ENCODE measurements around the gene DYNC2LI1.

DYNC2LI1 gene

DNA sequence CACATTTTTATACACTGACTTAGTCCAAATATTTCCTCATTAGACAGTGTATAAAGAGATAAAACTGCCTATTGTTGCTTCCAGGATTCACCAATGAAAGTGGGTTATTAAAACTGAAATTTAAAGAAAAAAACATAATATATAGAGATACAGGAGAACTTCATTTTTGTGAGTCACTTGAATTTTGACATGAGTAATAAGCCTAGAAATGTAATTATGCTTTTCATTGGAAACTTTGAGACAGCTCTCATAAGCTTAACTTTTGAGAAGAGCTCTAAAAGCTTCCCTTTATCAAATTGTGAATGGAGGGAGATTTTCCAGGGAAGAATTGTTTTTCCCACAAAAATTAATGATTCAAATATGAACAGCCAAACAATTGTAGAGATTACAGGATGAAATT, 14.1 kb downstream of the DYNC2LI1 start:
- Mint-ChIP-seq H3K4me1 (no peaks in the 10 kb centered on the region), H3K9me3 (no peaks in the 10 kb centered on the region), H3K27ac (no peak overlapping the region), H3K27me3 (no peaks in the 10 kb centered on the region), H3K36me3 (peaks cover 9% of the 10 kb centered on the region), H3K4me3 (no peak overlapping the region)
- no peak for ATAC-seq (ENCODE audit: low read depth)
- no peak for DNase-seq (ENCODE audit: low spot score in 2 of 2)

DNA sequence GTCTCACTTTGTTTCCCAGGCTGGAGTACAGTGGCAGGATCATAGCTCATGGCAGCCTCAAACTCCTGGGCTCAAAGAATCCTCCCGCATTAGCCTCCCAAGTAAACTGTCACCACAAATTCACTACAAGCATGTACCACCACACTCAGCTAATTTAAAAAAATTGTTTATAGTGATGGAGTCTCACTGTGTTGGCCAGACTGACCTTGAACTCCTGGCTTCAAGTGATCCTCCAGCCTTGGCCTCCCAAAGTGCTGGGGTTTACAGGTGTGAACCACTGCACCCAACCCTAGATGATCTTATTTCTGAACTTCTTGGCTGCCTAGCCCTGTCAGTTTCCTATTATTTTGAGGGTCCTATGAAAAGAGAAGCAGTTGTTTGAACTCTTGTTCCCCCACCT, 14.8 kb downstream of the DYNC2LI1 start:
- Mint-ChIP-seq H3K36me3 (peaks cover 9% of the 10 kb centered on the region), H3K27me3 (no peaks in the 10 kb centered on the region), H3K9me3 (no peaks in the 10 kb centered on the region), H3K27ac (no peak overlapping the region), H3K4me1 (no peaks in the 10 kb centered on the region), H3K4me3 (no peak overlapping the region)
- no peak for DNase-seq (ENCODE audit: low spot score in 2 of 2)
- no peak for ATAC-seq (ENCODE audit: low read depth)

DNA sequence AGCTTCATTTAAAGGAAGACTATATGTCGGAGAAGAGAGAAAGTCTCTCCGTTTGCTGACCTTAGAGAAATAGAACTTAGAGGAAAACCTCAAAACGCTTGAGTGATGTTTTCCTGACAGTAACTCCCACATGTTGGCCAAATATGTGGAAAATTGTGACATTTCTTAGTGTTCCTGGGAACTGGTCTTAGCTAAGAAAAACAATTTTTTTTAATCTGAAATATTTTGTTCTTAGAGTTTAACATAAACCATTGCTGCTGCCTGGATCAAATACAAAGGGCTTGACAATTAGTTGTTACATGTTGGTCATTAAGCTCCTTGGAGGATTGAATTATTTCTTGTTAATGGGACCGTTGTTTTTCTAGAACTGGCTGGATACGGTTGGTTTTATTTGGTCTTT, 16.3 kb downstream of the DYNC2LI1 start:
- ATAC-seq (ENCODE audit: low read depth) = no peak
- H3K27me3 Mint-ChIP-seq = no peaks in the 10 kb centered on the region

DNA sequence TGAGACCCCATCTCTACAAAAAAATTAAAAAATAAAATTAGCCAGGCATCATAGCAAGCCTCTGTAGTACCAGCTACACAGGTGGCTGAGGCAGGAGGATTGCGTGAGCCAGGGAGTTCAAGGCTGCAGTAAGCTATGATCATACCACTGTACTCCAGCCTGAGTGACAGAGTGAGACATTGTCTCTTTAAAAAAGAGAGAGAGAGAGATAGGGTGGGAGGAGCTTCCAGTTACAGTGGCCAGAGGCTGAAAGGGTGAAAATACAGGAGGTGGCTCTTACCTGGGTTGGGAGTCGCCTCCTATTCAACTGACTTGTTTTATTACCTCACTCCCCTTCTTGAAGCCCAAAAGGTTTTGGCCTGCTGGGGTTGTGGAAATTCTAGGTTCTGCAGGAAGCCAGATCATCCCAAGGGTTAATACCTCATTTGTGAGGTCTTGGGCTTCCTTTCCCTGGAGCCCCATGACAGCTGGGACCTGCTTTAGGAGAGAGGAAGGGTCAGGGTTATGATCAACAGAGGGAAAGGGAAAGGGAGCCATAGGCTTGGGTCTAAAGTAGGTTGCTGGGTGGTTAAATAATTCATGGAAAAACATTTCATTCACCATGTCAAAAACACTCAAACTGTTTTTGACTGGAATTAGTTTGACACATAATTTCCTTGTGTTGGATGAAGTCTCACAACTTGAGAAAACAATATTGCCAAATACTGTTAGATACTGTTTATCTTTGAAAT, 17.4 kb downstream of the DYNC2LI1 start:
- H3K27ac Mint-ChIP-seq = no peak overlapping the region
- no peaks in the 10 kb centered on the region for H3K27me3 Mint-ChIP-seq
- H3K36me3 Mint-ChIP-seq = peaks cover 13% of the 10 kb centered on the region
- ATAC-seq (ENCODE audit: low read depth) = no peak
- no peaks in the 10 kb centered on the region for H3K9me3 Mint-ChIP-seq
- no peak for DNase-seq (ENCODE audit: low spot score in 2 of 2)
- H3K4me1 Mint-ChIP-seq = no peaks in the 10 kb centered on the region
- H3K4me3 Mint-ChIP-seq = no peak overlapping the region

More for the DNA sequence above, 16.3 kb downstream of the DYNC2LI1 start:
- Mint-ChIP-seq H3K4me3 (no peak overlapping the region), H3K36me3 (peaks cover 12% of the 10 kb centered on the region), H3K9me3 (no peaks in the 10 kb centered on the region), H3K27ac (no peak overlapping the region), H3K4me1 (no peaks in the 10 kb centered on the region)
- DNase-seq (ENCODE audit: low spot score in 2 of 2) = no peak

DNA sequence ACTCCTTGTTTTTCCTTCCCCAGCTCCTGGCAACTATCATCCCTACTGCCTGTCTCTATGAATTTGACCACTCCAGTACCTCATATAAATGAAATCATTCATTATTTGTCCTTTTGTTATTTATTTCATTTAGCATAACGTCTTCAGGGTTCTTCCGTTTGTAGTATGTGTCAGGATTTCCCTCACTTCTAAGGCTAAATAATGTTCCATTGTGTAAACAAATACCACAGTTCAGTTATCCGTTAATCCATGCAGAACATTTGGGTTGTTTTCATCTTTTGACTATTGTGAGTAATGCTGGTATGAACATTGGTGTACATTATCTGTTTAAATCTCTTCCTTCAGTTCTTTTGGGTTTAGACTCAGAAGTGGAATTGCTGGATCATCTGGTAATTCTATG, 18.8 kb downstream of the DYNC2LI1 start:
- Mint-ChIP-seq H3K27me3 (no peaks in the 10 kb centered on the region), H3K4me1 (no peaks in the 10 kb centered on the region), H3K9me3 (no peaks in the 10 kb centered on the region), H3K27ac (no peak overlapping the region), H3K4me3 (no peak overlapping the region), H3K36me3 (peaks cover 13% of the 10 kb centered on the region)
- DNase-seq (ENCODE audit: low spot score in 2 of 2) (no peak), ATAC-seq (ENCODE audit: low read depth) (no peak)

DNA sequence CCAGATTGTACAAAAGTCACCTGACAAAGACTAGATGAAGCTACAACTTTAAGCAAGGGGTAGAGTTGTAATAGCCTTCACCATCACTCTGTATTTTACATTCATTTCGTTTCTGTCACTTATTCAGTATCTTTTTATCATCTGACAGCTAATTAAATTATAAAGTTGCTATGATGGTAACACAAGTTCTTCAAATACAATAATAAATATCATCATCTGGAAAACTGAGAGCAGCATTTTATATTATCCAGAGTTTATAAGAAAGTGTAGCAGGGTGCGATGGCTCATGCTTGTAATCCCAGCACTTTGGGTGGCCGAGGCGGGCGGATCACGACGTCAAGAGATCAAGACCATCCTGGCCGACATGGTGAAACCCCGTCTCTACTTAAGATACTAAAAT, 21.1 kb downstream of the DYNC2LI1 start:
- Mint-ChIP-seq H3K36me3 (peaks cover 11% of the 10 kb centered on the region), H3K4me1 (no peaks in the 10 kb centered on the region), H3K27ac (no peak overlapping the region), H3K4me3 (no peak overlapping the region), H3K27me3 (no peaks in the 10 kb centered on the region), H3K9me3 (no peaks in the 10 kb centered on the region)
- DNase-seq (ENCODE audit: low spot score in 2 of 2) (no peak), ATAC-seq (ENCODE audit: low read depth) (no peak)

DNA sequence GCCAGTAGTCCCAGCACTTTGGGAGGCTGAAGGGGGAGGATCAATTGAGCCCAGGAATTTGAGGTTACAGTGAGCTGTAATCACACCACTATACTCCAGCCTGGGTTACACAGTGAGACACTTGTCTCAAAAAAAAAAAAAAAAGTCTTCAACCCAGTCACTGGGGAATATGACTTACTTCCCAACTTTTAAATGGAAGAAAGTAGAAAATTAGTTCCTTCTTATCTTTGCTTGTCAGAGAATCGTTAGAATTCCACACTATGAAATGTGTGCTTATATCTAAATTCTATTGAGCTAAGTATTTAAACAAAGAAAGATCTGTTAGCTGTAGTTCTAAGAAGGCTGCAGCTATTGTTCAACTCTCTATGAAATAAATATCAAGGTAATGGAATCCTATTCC, 22.4 kb downstream of the DYNC2LI1 start:
- DNase-seq (ENCODE audit: low spot score in 2 of 2) (no peak), ATAC-seq (ENCODE audit: low read depth) (no peak)
- H3K27ac Mint-ChIP-seq = no peak overlapping the region
- H3K4me3 Mint-ChIP-seq = no peak overlapping the region
- peaks cover 11% of the 10 kb centered on the region for H3K36me3 Mint-ChIP-seq
- no peaks in the 10 kb centered on the region for H3K27me3 Mint-ChIP-seq
- H3K4me1 Mint-ChIP-seq = no peaks in the 10 kb centered on the region
- no peaks in the 10 kb centered on the region for H3K9me3 Mint-ChIP-seq

DNA sequence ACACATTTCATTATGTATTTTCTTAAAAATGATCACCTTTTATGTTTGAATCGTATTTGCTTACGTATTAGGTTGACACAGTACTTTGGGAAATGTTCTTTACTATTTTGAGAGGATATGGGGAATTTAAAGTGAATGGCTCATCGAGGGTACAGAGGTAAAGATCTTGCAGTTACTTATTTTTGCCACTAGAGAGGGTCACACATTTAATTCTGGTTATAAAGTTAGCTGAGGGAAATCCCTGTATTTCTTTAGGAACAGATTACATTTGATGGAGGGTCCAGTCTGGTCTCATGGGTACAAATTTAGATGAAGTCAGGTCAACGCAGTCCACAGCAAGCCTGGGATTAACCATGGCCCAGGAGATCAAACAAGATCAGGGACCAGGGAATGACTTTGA, 24.5 kb downstream of the DYNC2LI1 start:
- Mint-ChIP-seq H3K4me1 (no peaks in the 10 kb centered on the region), H3K36me3 (peaks cover 6% of the 10 kb centered on the region), H3K27me3 (no peaks in the 10 kb centered on the region), H3K27ac (no peak overlapping the region), H3K9me3 (no peaks in the 10 kb centered on the region), H3K4me3 (no peak overlapping the region)
- ATAC-seq (ENCODE audit: low read depth) (no peak), DNase-seq (ENCODE audit: low spot score in 2 of 2) (no peak)

DNA sequence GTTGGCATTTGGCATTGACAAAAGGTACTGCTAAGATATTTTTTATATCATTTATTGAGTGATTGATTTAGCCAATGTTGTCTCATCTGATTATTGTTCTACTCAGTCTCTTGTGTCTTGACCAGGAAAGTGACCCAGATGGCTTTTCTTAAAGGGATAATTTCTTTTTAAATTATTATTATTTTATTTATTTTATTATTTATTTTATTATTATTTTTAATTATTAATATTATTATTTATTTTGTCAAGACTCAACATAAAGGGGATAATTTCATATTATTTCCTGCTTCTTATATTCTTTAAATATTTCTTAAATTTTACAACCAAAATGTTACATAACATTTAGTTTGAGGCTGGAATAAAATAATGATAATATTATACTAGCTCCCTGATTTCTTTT, 27.1 kb downstream of the DYNC2LI1 start:
- Mint-ChIP-seq H3K27me3 (no peaks in the 10 kb centered on the region), H3K4me3 (no peak overlapping the region)
- no peak for DNase-seq (ENCODE audit: low spot score in 2 of 2)

DNA sequence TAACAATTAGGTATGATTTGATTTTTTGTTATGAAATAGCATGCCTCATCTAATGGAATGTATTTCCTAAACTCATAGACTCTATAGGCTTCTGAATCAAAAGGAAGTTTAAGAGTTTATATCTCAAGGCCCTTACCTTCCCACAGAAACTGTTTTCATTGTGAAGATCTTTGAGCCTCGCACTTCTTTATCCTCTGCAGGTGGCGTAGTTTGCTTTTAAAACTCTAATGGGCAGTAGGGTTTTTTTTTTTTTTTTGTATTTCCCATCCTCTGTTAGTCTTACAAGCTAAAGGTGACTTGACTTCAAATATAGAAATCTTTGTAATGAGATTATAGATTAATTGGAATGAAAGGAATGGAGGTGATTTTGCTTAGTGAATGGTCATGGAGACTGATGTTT, 28.3 kb downstream of the DYNC2LI1 start:
- no peak for DNase-seq (ENCODE audit: low spot score in 2 of 2)
- peaks cover 8% of the 10 kb centered on the region for H3K36me3 Mint-ChIP-seq
- no peak overlapping the region for H3K4me3 Mint-ChIP-seq
- ATAC-seq (ENCODE audit: low read depth) = no peak
- H3K27me3 Mint-ChIP-seq = no peaks in the 10 kb centered on the region
- H3K27ac Mint-ChIP-seq = no peak overlapping the region
- H3K4me1 Mint-ChIP-seq = no peaks in the 10 kb centered on the region
- no peaks in the 10 kb centered on the region for H3K9me3 Mint-ChIP-seq

More for the DNA sequence above, 27.1 kb downstream of the DYNC2LI1 start:
- ATAC-seq (ENCODE audit: low read depth) = no peak
- Mint-ChIP-seq H3K36me3 (peaks cover 9% of the 10 kb centered on the region), H3K9me3 (no peaks in the 10 kb centered on the region), H3K27ac (no peak overlapping the region), H3K4me1 (no peaks in the 10 kb centered on the region)

DNA sequence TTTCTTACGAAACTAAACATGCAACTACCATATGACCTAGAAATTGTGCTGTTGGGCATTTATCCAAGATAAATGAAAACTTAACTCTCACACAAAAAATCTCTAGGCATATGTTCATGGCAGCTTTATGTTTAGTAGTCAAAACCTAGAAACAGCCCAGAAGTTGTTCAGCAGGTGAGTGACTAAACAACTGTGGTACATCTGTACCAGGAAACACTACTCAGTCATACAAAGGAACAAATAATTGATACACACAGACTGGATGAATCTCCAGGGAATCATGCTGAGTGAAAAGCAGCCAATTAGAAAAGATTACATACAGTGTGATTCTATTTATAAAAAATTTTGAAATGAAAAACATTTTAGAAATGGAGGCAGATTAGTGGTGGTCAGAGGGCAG, 29.3 kb downstream of the DYNC2LI1 start:
- no peak for ATAC-seq (ENCODE audit: low read depth)
- Mint-ChIP-seq H3K27me3 (no peaks in the 10 kb centered on the region), H3K4me3 (no peak overlapping the region), H3K4me1 (no peaks in the 10 kb centered on the region), H3K9me3 (no peaks in the 10 kb centered on the region), H3K36me3 (peaks cover 8% of the 10 kb centered on the region), H3K27ac (no peak overlapping the region)
- DNase-seq (ENCODE audit: low spot score in 2 of 2) = no peak

DNA sequence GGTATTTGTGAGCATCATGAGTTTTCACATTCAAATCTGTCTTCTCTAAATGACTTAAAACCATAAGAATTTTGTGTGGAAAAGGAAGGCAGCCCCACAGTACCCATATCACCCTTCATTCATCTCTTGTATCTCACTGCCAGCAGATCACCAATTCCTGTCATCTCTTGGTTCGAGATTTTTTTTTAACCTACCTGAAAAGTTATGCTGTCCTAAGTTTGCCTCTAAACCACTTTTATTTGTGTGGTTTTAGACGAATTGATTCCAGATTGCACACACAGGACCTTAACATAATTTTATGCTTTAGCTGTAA, 32.8 kb downstream of the DYNC2LI1 start:
- H3K4me1 Mint-ChIP-seq = no peaks in the 10 kb centered on the region
- no peak overlapping the region for H3K27ac Mint-ChIP-seq
- H3K36me3 Mint-ChIP-seq = peaks cover 8% of the 10 kb centered on the region
- ATAC-seq (ENCODE audit: low read depth) = no peak
- no peak overlapping the region for H3K4me3 Mint-ChIP-seq
- DNase-seq (ENCODE audit: low spot score in 2 of 2) = no peak
- no peaks in the 10 kb centered on the region for H3K27me3 Mint-ChIP-seq
- no peaks in the 10 kb centered on the region for H3K9me3 Mint-ChIP-seq

DNA sequence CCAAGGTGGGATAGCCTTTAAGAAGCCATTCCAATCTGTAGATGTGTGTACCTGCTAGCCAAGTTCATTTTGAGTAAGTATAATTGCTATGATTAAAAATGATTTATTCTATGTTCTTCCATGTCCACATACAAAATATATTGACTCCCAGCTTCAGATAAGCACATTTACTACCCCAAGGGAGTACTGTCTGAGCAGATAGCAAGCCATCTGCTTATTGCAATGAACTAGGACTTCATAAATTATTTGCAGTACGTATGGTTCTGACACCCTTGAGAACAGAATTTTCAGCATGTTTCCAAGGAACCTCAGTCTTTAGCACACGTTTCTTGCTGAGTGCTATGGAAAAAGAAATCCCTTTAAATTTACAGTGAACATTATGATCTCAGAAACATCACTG, 36.6 kb downstream of the DYNC2LI1 start:
- no peaks in the 10 kb centered on the region for H3K4me1 Mint-ChIP-seq
- no peaks in the 10 kb centered on the region for H3K9me3 Mint-ChIP-seq
- ATAC-seq (ENCODE audit: low read depth) (no peak), DNase-seq (ENCODE audit: low spot score in 2 of 2) (no peak)
- peaks cover 3% of the 10 kb centered on the region for H3K36me3 Mint-ChIP-seq
- no peak overlapping the region for H3K4me3 Mint-ChIP-seq
- no peak overlapping the region for H3K27ac Mint-ChIP-seq
- no peaks in the 10 kb centered on the region for H3K27me3 Mint-ChIP-seq

DNA sequence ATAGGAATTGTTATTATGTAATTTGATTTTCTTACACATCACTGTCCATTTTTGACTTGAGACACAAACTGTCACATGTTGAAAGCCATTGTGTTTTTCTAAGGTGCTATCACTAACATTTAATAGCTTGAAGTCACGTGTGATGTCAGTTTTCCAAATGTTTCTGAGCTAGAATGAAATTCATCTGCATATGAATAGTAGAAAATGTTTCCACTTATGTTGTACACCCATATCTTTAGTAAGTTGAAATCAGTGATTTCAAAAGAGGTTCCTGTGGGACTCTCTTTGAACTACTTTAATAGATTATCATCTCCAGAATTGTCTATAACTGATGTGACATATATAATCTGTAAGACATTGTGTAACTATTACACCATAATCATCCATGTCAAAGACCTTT, 37.0 kb downstream of the DYNC2LI1 start:
- Mint-ChIP-seq H3K4me3 (no peak overlapping the region), H3K9me3 (no peaks in the 10 kb centered on the region), H3K27me3 (no peaks in the 10 kb centered on the region), H3K4me1 (no peaks in the 10 kb centered on the region), H3K27ac (no peak overlapping the region), H3K36me3 (peaks cover 4% of the 10 kb centered on the region)
- ATAC-seq (ENCODE audit: low read depth) = no peak
- DNase-seq (ENCODE audit: low spot score in 2 of 2) = no peak

DNA sequence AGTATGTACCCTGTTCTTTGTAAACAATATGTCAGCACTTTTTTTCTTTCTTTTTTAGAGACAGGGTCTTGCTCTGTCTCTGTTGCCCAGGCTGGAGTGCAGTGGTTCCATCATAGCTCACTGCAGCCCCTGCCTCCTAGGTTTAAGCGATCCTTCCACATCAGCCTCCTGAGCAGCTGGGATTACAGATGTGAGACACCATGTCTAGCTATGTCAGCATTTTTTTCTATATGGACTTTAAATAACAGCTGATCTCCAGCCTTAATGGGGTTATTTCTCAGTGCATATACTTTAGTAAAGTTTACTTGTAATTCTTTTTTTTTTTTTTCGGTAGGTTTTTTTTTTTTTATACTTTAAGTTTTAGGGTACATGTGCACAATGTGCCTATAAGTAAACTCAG, 38.2 kb downstream of the DYNC2LI1 start:
- no peak for DNase-seq (ENCODE audit: low spot score in 2 of 2)
- H3K27ac Mint-ChIP-seq = no peak overlapping the region
- H3K27me3 Mint-ChIP-seq = no peaks in the 10 kb centered on the region
- H3K36me3 Mint-ChIP-seq = peaks cover 4% of the 10 kb centered on the region
- H3K4me1 Mint-ChIP-seq = no peaks in the 10 kb centered on the region
- ATAC-seq (ENCODE audit: low read depth) = no peak
- H3K4me3 Mint-ChIP-seq = no peak overlapping the region
- no peaks in the 10 kb centered on the region for H3K9me3 Mint-ChIP-seq

Data from memory B cell (primary cell).